Activated CD8-positive, alpha-beta T cell treated with anti-CD3 and anti-CD28 coated beads, Interleukin-2, amount 10 ng/mL, durations not matched to agents 7 days and 5 days (primary cell): ENCODE data around the gene FAM110C. TPM values are rescaled to one million over a fixed set of nuclear protein-coding genes. Genes with fewer than 3 reads are reported as not detected.

ENCODE experiments used
- ATAC-seq: fragments of 150-1000 bp; cut with Tn5 transposase; one replicate; pipeline ENCODE4 v1.10.0; 2021; ENCODE audit warnings: moderate library complexity
- CTCF ChIA-PET: fragments of 350-600 bp; sonication (Branson Sonifier 250); formaldehyde crosslinking; loops from one replicate; lab custom pipeline; 2021; ENCODE audit warnings: antibody characterized with exemption; lab: Charles Lee
- POLR2A ChIA-PET: fragments of 350-600 bp; sonication (Branson Sonifier 250); formaldehyde crosslinking; loops from one replicate; lab custom pipeline; 2021; ENCODE audit warnings: antibody characterized with exemption; lab: Charles Lee
- DNase-seq: peaks from one replicate; pipeline ENCODE4 v3.0.0-alpha.2; 2020
- H3K27ac Mint-ChIP-seq: one replicate; pipeline ENCODE4 v1.8.0; 2021; ENCODE audit warnings: mild to moderate bottlenecking, mixed read lengths
- H3K27me3 Mint-ChIP-seq: one replicate; pipeline ENCODE4 v1.8.0; 2021; ENCODE audit warnings: low read depth, mixed read lengths
- H3K36me3 Mint-ChIP-seq: one replicate; pipeline ENCODE4 v1.8.0; 2021; ENCODE audit warnings: low read depth, mixed read lengths
- H3K4me1 Mint-ChIP-seq: one replicate; pipeline ENCODE4 v1.8.0; 2021; ENCODE audit warnings: low read depth, mixed read lengths
- H3K4me3 Mint-ChIP-seq: one replicate; pipeline ENCODE4 v1.8.0; 2021; ENCODE audit warnings: mild to moderate bottlenecking, mixed read lengths
- H3K9me3 Mint-ChIP-seq: one replicate; pipeline ENCODE4 v1.8.0; 2022; ENCODE audit warnings: mixed read lengths; ENCODE audit not compliant: insufficient read depth
- total RNA-seq, 2 experiments: library from RNA; stranded (reverse); gene quantifications; one replicate each; pipeline ENCODE4 v1.2.3, GENCODE V29; 2021

FAM110C gene
- total RNA-seq, 2 experiments from 2014 or later = 0.08 to 0.16 TPM

DNA sequence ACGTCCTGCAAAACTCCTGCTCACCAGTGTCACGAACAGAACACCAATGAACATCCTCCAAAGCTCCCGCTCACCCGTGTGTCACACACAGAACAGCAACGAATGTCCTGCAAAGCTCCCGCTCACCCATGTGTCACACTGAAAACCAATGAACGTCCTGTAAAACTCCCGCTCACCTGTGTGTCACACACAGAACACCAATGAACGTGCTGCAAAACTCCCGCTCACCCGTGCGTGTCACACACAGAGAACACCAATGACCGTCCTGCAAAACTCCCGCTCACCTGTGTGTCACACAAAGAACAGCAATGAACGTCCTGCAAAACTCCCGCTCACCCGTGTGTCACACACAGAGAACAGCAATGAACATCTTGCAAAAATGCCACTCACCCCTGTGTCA is 20.5 kb upstream of the FAM110C start:
- ChIA-PET CTCF (no interaction called here), POLR2A (no interaction called here)
- DNase-seq (no peak), ATAC-seq (no peak)
- Mint-ChIP-seq H3K27me3 (peaks cover 6% of the 10 kb centered on the region), H3K4me3 (no peak overlapping the region), H3K36me3 (no peaks in the 10 kb centered on the region), H3K9me3 (no peaks in the 10 kb centered on the region), H3K27ac (no peak overlapping the region), H3K4me1 (no peaks in the 10 kb centered on the region)

DNA sequence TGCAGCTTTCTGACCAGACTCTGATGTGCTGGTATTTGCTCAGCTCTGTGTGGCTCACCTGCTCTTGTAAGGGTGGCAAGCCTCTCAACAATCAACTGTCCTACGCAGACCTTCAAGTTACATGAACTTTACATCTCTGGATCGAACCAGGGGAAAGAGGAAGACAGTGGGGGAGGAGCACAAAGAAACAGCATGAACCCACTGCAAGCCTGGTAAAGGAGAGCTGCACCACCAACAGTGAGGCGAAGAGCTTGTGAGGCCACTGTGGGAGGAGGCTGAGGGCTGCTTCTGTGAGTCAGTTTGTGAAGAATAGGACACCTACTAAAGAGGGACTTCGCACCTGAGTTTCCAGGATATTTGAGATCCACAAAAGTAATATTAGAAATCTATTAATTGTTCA is 18.8 kb upstream of the FAM110C start:
- Mint-ChIP-seq H3K27ac (no peak overlapping the region), H3K36me3 (peaks cover 2% of the 10 kb centered on the region), H3K9me3 (peaks cover 4% of the 10 kb centered on the region), H3K4me1 (no peaks in the 10 kb centered on the region), H3K4me3 (no peak overlapping the region), H3K27me3 (peaks cover 9% of the 10 kb centered on the region)
- CTCF ChIA-PET = no interaction called here
- POLR2A ChIA-PET = no interaction called here
- ATAC-seq = no peak
- no peak for DNase-seq

GRCh38 chr2:55587-56448 is 9.5 kb upstream of the FAM110C start:
- no peak overlapping the region for H3K4me3 Mint-ChIP-seq
- DNase-seq (no peak), ATAC-seq (no peak)
- H3K4me1 Mint-ChIP-seq = no peaks in the 10 kb centered on the region
- H3K27me3 Mint-ChIP-seq = peaks cover 13% of the 10 kb centered on the region
- no peak overlapping the region for H3K27ac Mint-ChIP-seq
- CTCF ChIA-PET = no interaction called here
- H3K36me3 Mint-ChIP-seq = peaks cover 2% of the 10 kb centered on the region
- peaks cover 13% of the 10 kb centered on the region for H3K9me3 Mint-ChIP-seq
- POLR2A ChIA-PET = no interaction called here

DNA sequence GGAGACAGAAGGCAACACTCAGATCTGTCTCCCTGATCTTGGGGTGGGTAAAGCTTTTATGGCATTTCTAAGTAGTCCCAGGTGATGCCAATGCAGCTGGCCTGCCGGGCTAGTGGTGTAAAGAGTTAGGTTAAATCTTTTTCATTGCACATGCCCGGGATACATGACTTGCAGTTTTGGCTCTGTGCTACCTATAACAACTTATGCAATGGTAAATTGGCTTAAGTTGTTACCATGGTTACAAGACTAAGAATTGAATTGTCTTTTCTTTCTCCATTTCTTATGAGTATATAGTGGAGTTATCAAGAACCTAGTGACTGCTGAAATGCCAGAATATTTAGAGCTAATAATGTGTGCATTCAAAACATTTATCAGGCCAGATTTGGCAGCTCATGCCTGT is 5.3 kb upstream of the FAM110C start:
- H3K27ac Mint-ChIP-seq = no peak overlapping the region
- H3K9me3 Mint-ChIP-seq = no peaks in the 10 kb centered on the region
- H3K4me3 Mint-ChIP-seq = no peak overlapping the region
- peaks cover 5% of the 10 kb centered on the region for H3K4me1 Mint-ChIP-seq
- DNase-seq (no peak), ATAC-seq (no peak)
- peaks cover 2% of the 10 kb centered on the region for H3K36me3 Mint-ChIP-seq
- POLR2A ChIA-PET = no interaction called here
- CTCF ChIA-PET = no interaction called here
- H3K27me3 Mint-ChIP-seq = peaks cover 46% of the 10 kb centered on the region

DNA sequence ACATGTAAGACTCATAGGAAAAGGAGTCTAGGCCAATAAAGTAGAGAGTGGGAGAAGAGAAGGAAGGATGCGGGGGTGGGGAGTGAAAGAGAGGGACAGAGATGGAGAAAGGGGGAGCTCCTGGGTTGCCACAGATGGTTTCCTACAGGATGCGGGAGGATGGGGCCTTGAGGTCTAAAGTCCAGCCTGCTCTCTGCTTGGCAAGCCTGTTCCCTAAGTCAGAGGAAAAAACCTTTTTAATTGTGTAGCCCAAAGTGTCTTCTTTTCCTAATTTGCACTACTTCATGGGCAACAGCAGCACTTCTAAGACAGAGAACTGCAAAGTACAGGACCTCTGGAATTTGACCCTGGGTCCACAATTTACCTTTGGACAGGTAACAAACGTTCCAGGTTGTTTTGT is 1.4 kb upstream of the FAM110C start:
- DNase-seq (no peak), ATAC-seq (no peak)
- ChIA-PET POLR2A (no interaction called here), CTCF (no interaction called here)
- peaks cover 60% of the 10 kb centered on the region for H3K27me3 Mint-ChIP-seq
- peak overlapping the region; percentile 75 for H3K4me3 Mint-ChIP-seq
- H3K27ac Mint-ChIP-seq = no peak overlapping the region
- H3K4me1 Mint-ChIP-seq = peaks cover 9% of the 10 kb centered on the region
- H3K36me3 Mint-ChIP-seq = peaks cover 2% of the 10 kb centered on the region
- no peaks in the 10 kb centered on the region for H3K9me3 Mint-ChIP-seq

GRCh38 chr2:47346-47725 is 1.0 kb upstream of the FAM110C start:
- no peak overlapping the region for H3K27ac Mint-ChIP-seq
- H3K4me3 Mint-ChIP-seq = peak overlapping the region; percentile 75
- peaks cover 60% of the 10 kb centered on the region for H3K27me3 Mint-ChIP-seq
- H3K4me1 Mint-ChIP-seq = peaks cover 9% of the 10 kb centered on the region
- H3K36me3 Mint-ChIP-seq = peaks cover 2% of the 10 kb centered on the region
- ChIA-PET CTCF (no interaction called here), POLR2A (no interaction called here)
- no peaks in the 10 kb centered on the region for H3K9me3 Mint-ChIP-seq
- DNase-seq (no peak), ATAC-seq (no peak)

DNA sequence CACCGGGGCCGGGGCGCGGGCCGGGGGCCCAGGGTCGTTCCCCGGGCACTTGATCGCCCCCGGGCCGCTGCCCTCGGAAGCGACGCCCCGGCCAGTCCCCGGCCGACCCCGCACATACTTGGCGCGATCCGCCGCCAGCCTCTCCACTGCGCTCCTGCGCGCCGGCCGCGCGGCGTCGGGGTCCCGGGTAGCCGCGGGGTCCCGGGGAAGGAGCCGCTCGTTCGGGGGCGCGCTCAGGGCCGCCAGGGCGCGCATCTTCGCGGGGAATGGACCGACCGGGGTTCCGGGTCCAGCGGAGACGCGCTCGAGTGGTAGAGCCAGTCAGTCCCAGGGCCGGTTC is 204 bp downstream of the FAM110C start:
- CTCF ChIA-PET = no interaction called here
- H3K27ac Mint-ChIP-seq = no peak overlapping the region
- peaks cover 2% of the 10 kb centered on the region for H3K36me3 Mint-ChIP-seq
- no peaks in the 10 kb centered on the region for H3K9me3 Mint-ChIP-seq
- POLR2A ChIA-PET = no interaction called here
- H3K4me3 Mint-ChIP-seq = peak overlapping the region; percentile 28
- ATAC-seq (peak; percentile 53), DNase-seq (no peak)
- peaks cover 65% of the 10 kb centered on the region for H3K27me3 Mint-ChIP-seq
- H3K4me1 Mint-ChIP-seq = peaks cover 9% of the 10 kb centered on the region

- ChIA-PET POLR2A (no interaction called here), CTCF (interaction anchor here (1.2 kb wide), 1 partner anchor 24 kb away, joined by 4 read pairs; no protein-coding TSS in a partner anchor)
- DNase-seq (no peak), ATAC-seq (peak; percentile 21)
- Mint-ChIP-seq H3K9me3 (no peaks in the 10 kb centered on the region), H3K36me3 (peaks cover 2% of the 10 kb centered on the region), H3K4me3 (peak overlapping the region; percentile 40), H3K27ac (no peak overlapping the region), H3K4me1 (peaks cover 9% of the 10 kb centered on the region), H3K27me3 (peaks cover 62% of the 10 kb centered on the region)
These were observed 769 bp downstream of the FAM110C start for GRCh38 chr2:45342-46130.

GRCh38 chr2:44748-45341 is 1.5 kb downstream of the FAM110C start:
- Mint-ChIP-seq H3K9me3 (no peaks in the 10 kb centered on the region), H3K27ac (no peak overlapping the region), H3K4me1 (peaks cover 9% of the 10 kb centered on the region), H3K4me3 (peak overlapping the region; percentile 40), H3K36me3 (peaks cover 2% of the 10 kb centered on the region), H3K27me3 (peaks cover 61% of the 10 kb centered on the region)
- CTCF ChIA-PET = interaction anchor here (1.2 kb wide), 1 partner anchor 23 kb away, joined by 4 read pairs; no protein-coding TSS in a partner anchor
- DNase-seq (no peak), ATAC-seq (no peak)
- POLR2A ChIA-PET = no interaction called here

GRCh38 chr2:42788-43187 is 3.5 kb downstream of the FAM110C start:
- H3K27ac Mint-ChIP-seq = no peak overlapping the region
- no peak for ATAC-seq
- POLR2A ChIA-PET = no interaction called here
- peaks cover 2% of the 10 kb centered on the region for H3K36me3 Mint-ChIP-seq
- peaks cover 51% of the 10 kb centered on the region for H3K27me3 Mint-ChIP-seq
- no peak overlapping the region for H3K4me3 Mint-ChIP-seq
- no peak for DNase-seq
- peaks cover 9% of the 10 kb centered on the region for H3K4me1 Mint-ChIP-seq
- H3K9me3 Mint-ChIP-seq = no peaks in the 10 kb centered on the region
- CTCF ChIA-PET = interaction anchor here (1.1 kb wide), 1 partner anchor 24 kb away, joined by 3 read pairs; no protein-coding TSS in a partner anchor

DNA sequence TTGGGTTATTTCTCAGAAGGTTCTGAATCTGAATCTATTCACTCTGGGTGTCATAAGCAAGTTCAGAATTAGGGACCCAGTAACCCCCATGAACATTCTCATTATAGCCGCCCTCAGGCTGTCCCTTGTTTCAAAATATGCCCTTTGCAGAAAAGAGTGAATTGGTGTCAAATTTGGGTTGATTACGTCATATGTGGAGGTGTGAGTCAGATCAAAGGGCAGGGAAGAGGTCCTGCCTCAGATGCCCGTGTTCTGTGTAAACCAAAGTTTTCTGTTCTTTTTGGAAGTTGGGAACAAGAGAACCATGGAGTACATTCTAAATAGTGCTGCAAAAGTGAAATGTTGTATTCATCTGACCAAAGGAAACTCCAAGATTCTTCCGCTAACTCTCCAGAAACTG is 5.8 kb downstream of the FAM110C start:
- ChIA-PET CTCF (interaction anchor here (1.5 kb wide), 1 partner anchor 22 kb away, joined by 3 read pairs; no protein-coding TSS in a partner anchor), POLR2A (no interaction called here)
- ATAC-seq (no peak), DNase-seq (no peak)
- Mint-ChIP-seq H3K4me1 (peaks cover 14% of the 10 kb centered on the region), H3K27ac (no peak overlapping the region), H3K4me3 (no peak overlapping the region), H3K36me3 (no peaks in the 10 kb centered on the region), H3K9me3 (peaks cover 4% of the 10 kb centered on the region), H3K27me3 (peaks cover 42% of the 10 kb centered on the region)

- Mint-ChIP-seq H3K4me1 (peaks cover 29% of the 10 kb centered on the region), H3K9me3 (peaks cover 4% of the 10 kb centered on the region), H3K27ac (no peak overlapping the region), H3K36me3 (peaks cover 2% of the 10 kb centered on the region), H3K27me3 (peaks cover 22% of the 10 kb centered on the region), H3K4me3 (no peak overlapping the region)
- DNase-seq = no peak
- POLR2A ChIA-PET = no interaction called here
- ATAC-seq = no peak
- CTCF ChIA-PET = no interaction called here
These were observed 8.2 kb downstream of the FAM110C start for GRCh38 chr2:38155-38554.
